ENCODE results near the gene DPP3. TPM values are rescaled to one million over a fixed set of nuclear protein-coding genes. Genes with fewer than 3 reads are reported as not detected.

Gene DPP3
- total RNA-seq, 1 experiment from 2014 or later: 76.2 TPM

- no peaks in the 10 kb centered on the region for H3K79me2 ChIP-seq (ENCODE audit: low read depth)
- H2AFZ ChIP-seq: no peak overlapping the region
- H3F3A ChIP-seq (ENCODE audit: insufficient read depth, low read depth): no peaks in the 10 kb centered on the region; the same call in 1 of the 2 replicates
- H3K27ac ChIP-seq: no peak overlapping the region
- TF ChIP-seq, protein P1, sequence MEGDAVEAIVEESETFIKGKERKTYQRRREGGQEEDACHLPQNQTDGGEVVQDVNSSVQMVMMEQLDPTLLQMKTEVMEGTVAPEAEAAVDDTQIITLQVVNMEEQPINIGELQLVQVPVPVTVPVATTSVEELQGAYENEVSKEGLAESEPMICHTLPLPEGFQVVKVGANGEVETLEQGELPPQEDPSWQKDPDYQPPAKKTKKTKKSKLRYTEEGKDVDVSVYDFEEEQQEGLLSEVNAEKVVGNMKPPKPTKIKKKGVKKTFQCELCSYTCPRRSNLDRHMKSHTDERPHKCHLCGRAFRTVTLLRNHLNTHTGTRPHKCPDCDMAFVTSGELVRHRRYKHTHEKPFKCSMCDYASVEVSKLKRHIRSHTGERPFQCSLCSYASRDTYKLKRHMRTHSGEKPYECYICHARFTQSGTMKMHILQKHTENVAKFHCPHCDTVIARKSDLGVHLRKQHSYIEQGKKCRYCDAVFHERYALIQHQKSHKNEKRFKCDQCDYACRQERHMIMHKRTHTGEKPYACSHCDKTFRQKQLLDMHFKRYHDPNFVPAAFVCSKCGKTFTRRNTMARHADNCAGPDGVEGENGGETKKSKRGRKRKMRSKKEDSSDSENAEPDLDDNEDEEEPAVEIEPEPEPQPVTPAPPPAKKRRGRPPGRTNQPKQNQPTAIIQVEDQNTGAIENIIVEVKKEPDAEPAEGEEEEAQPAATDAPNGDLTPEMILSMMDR (conservative IDR thresholded peaks at IDR 0.05): no peak
- no peak for TF ChIP-seq EZH2 (IDR thresholded peaks at IDR 0.05; ENCODE audit: low read depth)
- BruUV-seq (replicated peaks): no TSS peak
- H3K36me3 ChIP-seq (ENCODE audit: low read depth): no peaks in the 10 kb centered on the region
- no peaks in the 10 kb centered on the region for H3K9me3 ChIP-seq (ENCODE audit: insufficient read depth, low read depth)
- H3K4me1 ChIP-seq (replicated peaks; ENCODE audit: insufficient read depth): no peaks in the 10 kb centered on the region
- ChIA-PET CTCF (interaction anchor here (0.5 kb wide), 1 partner anchor 228 kb away, joined by 3 read pairs; no protein-coding TSS in a partner anchor), POLR2A (ENCODE audit: unreplicated experiment) (interaction anchor here (0.6 kb wide), 1 partner anchor 11 kb away, joined by 9 read pairs; no protein-coding TSS in a partner anchor)
- H3K4me3 ChIP-seq: no peak overlapping the region
- intact Hi-C loops (cut with micrococcal nuclease; ENCODE audit: unreplicated experiment): no loop called here
- no peaks in the 10 kb centered on the region for H3K27me3 ChIP-seq (ENCODE audit: insufficient read depth, low read depth)
- H3K9me2 ChIP-seq (ENCODE audit: insufficient read depth): no peaks in the 10 kb centered on the region
- no peak overlapping the region for H3K4me2 ChIP-seq
- no peaks in the 10 kb centered on the region; the same call in 1 of the 2 replicates for H4K20me1 ChIP-seq (ENCODE audit: insufficient read depth)
- DNase-seq: no peak
Measured at GRCh38 chr11:66555416-66555815, 75.2 kb downstream of the DPP3 start.

DNA sequence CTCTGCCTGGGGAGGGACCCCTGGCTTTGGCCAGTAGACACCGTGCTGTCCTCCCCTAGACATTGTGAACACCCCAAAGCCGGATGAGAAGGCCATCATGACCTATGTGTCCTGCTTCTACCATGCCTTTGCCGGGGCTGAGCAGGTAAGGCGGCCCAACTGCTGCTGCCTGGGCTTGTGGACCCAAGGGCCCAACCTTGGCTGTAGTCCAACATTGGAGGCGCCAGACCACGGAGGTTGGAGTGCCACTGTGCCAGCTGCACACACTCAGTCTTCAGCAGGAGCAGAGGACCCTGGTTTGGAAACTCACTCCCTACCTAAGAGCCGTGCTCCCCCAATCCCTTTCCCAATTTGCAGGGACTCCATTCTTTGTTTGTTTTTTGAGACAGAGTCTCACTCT is 75.9 kb downstream of the DPP3 start:
- TF ChIP-seq EZH2 (IDR thresholded peaks at IDR 0.05; ENCODE audit: low read depth): no peak
- TF ChIP-seq, protein P1 (conservative IDR thresholded peaks at IDR 0.05): no peak
- Histone ChIP-seq H3K79me2 (ENCODE audit: low read depth) (no peaks in the 10 kb centered on the region), H3K27me3 (ENCODE audit: insufficient read depth, low read depth) (no peaks in the 10 kb centered on the region), H3K36me3 (ENCODE audit: low read depth) (no peaks in the 10 kb centered on the region), H3K9me3 (ENCODE audit: insufficient read depth, low read depth) (no peaks in the 10 kb centered on the region), H3F3A (ENCODE audit: insufficient read depth, low read depth) (no peaks in the 10 kb centered on the region; the same call in 1 of the 2 replicates), H3K4me3 (no peak overlapping the region), H3K4me2 (no peak overlapping the region), H3K9me2 (ENCODE audit: insufficient read depth) (no peaks in the 10 kb centered on the region), H3K4me1 (replicated peaks; ENCODE audit: insufficient read depth) (no peaks in the 10 kb centered on the region), H3K27ac (no peak overlapping the region), H2AFZ (no peak overlapping the region), H4K20me1 (ENCODE audit: insufficient read depth) (no peaks in the 10 kb centered on the region; the same call in 1 of the 2 replicates)
- intact Hi-C loops (cut with micrococcal nuclease; ENCODE audit: unreplicated experiment): no loop called here
- ChIA-PET POLR2A (ENCODE audit: unreplicated experiment) (no interaction called here), CTCF (no interaction called here)
- BruUV-seq (replicated peaks): no TSS peak
- no peak for DNase-seq

DNA sequence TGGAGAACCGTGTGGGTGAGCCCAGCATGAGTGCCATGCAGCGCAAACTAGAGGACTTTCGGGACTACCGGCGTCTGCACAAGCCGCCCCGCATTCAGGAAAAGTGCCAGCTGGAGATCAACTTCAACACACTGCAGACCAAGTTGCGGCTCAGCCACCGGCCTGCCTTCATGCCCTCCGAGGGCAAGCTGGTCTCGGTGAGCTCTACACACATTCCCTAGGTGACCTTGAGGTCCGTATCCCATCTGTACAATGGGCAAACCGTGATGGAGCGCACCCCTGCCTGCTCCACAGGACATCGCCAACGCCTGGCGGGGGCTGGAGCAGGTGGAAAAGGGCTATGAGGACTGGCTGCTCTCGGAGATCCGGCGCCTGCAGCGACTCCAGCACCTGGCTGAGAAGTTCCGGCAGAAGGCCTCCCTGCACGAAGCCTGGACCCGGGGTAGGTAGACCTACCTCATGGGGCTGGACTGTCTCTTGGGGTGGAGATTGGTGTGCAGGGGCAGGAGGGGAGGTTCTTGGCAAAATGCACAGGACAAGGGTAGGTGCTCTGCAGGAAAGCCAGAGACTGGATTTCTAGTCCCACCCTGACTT is 77.6 kb downstream of the DPP3 start:
- no peak overlapping the region for H3K4me2 ChIP-seq
- CTCF ChIA-PET: no interaction called here
- intact Hi-C loops (cut with micrococcal nuclease; ENCODE audit: unreplicated experiment): no loop called here

More for the DNA sequence above, 77.6 kb downstream of the DPP3 start:
- H3K27ac ChIP-seq: no peak overlapping the region
- no peak overlapping the region for H2AFZ ChIP-seq
- no peaks in the 10 kb centered on the region for H3K36me3 ChIP-seq (ENCODE audit: low read depth)
- no peak for DNase-seq
- POLR2A ChIA-PET (ENCODE audit: unreplicated experiment): no interaction called here
- TF ChIP-seq, protein P1 (conservative IDR thresholded peaks at IDR 0.05): no peak
- TF ChIP-seq EZH2 (IDR thresholded peaks at IDR 0.05; ENCODE audit: low read depth): no peak
- no peaks in the 10 kb centered on the region; the same call in 1 of the 2 replicates for H4K20me1 ChIP-seq (ENCODE audit: insufficient read depth)
- H3K27me3 ChIP-seq (ENCODE audit: insufficient read depth, low read depth): 0 out of 2 replicates have a peak, but pooled peaks cover 6% of the 10 kb centered on the region
- no peaks in the 10 kb centered on the region for H3K79me2 ChIP-seq (ENCODE audit: low read depth)
- BruUV-seq (replicated peaks): no TSS peak
- no peak overlapping the region for H3K4me3 ChIP-seq
- no peaks in the 10 kb centered on the region for H3K4me1 ChIP-seq (replicated peaks; ENCODE audit: insufficient read depth)
- no peaks in the 10 kb centered on the region for H3K9me2 ChIP-seq (ENCODE audit: insufficient read depth)
- H3F3A ChIP-seq (ENCODE audit: insufficient read depth, low read depth): no peaks in the 10 kb centered on the region
- H3K9me3 ChIP-seq (ENCODE audit: insufficient read depth, low read depth): no peaks in the 10 kb centered on the region

Other genes with a start within 250 kb of the DPP3 start
- gene KLC2, start 222.7 kb upstream of the DPP3 start, total RNA-seq (2021): 48.3 and 58.4 TPM in 2 replicates
- gene RAB1B, start 211.8 kb upstream of the DPP3 start, total RNA-seq (2021): 209 and 232 TPM in 2 replicates
- 5.5 and 6.8 TPM in 2 replicates for gene CNIH2, start 202.3 kb upstream of the DPP3 start, total RNA-seq (2021)
- gene YIF1A, start 191.3 kb upstream of the DPP3 start, total RNA-seq (2021): 81.8 and 84.8 TPM in 2 replicates
- gene TMEM151A, start 188.5 kb upstream of the DPP3 start, total RNA-seq (2021): 0.15 and 0.22 TPM in 2 replicates
- gene CD248, start 163.4 kb upstream of the DPP3 start, total RNA-seq (2021): not detected in 2 replicates
- 15.5 and 19.5 TPM in 2 replicates for gene RIN1, start 144.0 kb upstream of the DPP3 start, total RNA-seq (2021)
- gene BRMS1, start 135.3 kb upstream of the DPP3 start, total RNA-seq (2021): 43.2 and 54.3 TPM in 2 replicates
- gene B4GAT1, start 132.8 kb upstream of the DPP3 start, total RNA-seq (2021): 22.8 and 28.5 TPM in 2 replicates
- 28.9 and 36.1 TPM in 2 replicates for gene SLC29A2, start 108.7 kb upstream of the DPP3 start, total RNA-seq (2021)
- gene NPAS4, start 59.4 kb upstream of the DPP3 start, total RNA-seq (2021): not detected in 2 replicates
- 138 and 140 TPM in 2 replicates for gene MRPL11, start 41.6 kb upstream of the DPP3 start, total RNA-seq (2021)
- gene PELI3, start 13.5 kb upstream of the DPP3 start, total RNA-seq (2021): 14.0 and 18.0 TPM in 2 replicates
- gene BBS1, start 30.2 kb downstream of the DPP3 start, total RNA-seq (2021): 56.1 and 63.4 TPM in 2 replicates
- gene ZDHHC24, start 65.6 kb downstream of the DPP3 start, total RNA-seq (2021): 19.4 and 28.7 TPM in 2 replicates
- not detected in 2 replicates for gene ACTN3, start 66.5 kb downstream of the DPP3 start, total RNA-seq (2021)
- 34.3 and 59.2 TPM in 2 replicates for gene CTSF, start 88.2 kb downstream of the DPP3 start, total RNA-seq (2021)
- gene CCDC87, start 112.6 kb downstream of the DPP3 start, total RNA-seq (2021): 0.83 and 1.0 TPM in 2 replicates
- gene CCS, start 112.8 kb downstream of the DPP3 start, total RNA-seq (2021): 47.2 and 61.0 TPM in 2 replicates
- gene RBM14, start 136.2 kb downstream of the DPP3 start, total RNA-seq (2021): 108 and 112 TPM in 2 replicates
- gene RBM4, start 158.3 kb downstream of the DPP3 start, total RNA-seq (2021): 131 and 140 TPM in 2 replicates
- 17.8 and 24.8 TPM in 2 replicates for gene RBM4B, start 197.5 kb downstream of the DPP3 start, total RNA-seq (2021)
- 51.0 and 66.8 TPM in 2 replicates for gene SPTBN2, start 248.8 kb downstream of the DPP3 start, total RNA-seq (2021)

Data from PC-9 (cell line).